Stomach (tissue), 9 donors: Measurements from ENCODE around the gene SPTBN5. TPM values are rescaled to one million over a fixed set of nuclear protein-coding genes. Genes with fewer than 3 reads are reported as not detected.
A peak's percentile ranks its signal among the peaks of the same experiment; 100 is the strongest.

ENCODE experiments used
- DNase-seq, 2 donors: peaks; one replicate each; pipeline versions ENCODE4 v3.0.0 to v3.0.0-alpha.2; 2013 to 2019
- H3K27ac ChIP-seq, 5 donors: fragments of 200-600 bp in 4 of 5; sonication (generic) in 4 of 5; one replicate each; pipeline ENCODE4 v1.5.1; 2013 to 2019; ENCODE audit warnings: mild to moderate bottlenecking in 1 of 5, moderate library complexity in 1 of 5
- H3K27me3 ChIP-seq, 3 donors: fragments of 200-600 bp; sonication (generic); one replicate each; pipeline ENCODE4 v1.5.1; 2017 to 2019; ENCODE audit warnings: mixed run types in 1 of 3
- H3K36me3 ChIP-seq, 4 donors: fragments of 200-600 bp; sonication (generic); 1 replicate in 3 of 4; 2 replicates in 1 of 4; pipeline ENCODE4 v1.5.1; 2016 to 2019
- H3K4me1 ChIP-seq, 4 donors: fragments of 200-600 bp; sonication (generic); one replicate each; pipeline ENCODE4 v1.5.1; 2016 to 2019
- H3K4me3 ChIP-seq, 4 donors: fragments of 200-600 bp; sonication (generic) in 3 of 4; one replicate each; pipeline ENCODE4 v1.5.1; 2016 to 2019; ENCODE audit warnings: mild to moderate bottlenecking in 1 of 4
- H3K9me3 ChIP-seq, 4 donors: fragments of 200-600 bp; sonication (generic); one replicate each; pipeline ENCODE4 v1.5.1; 2016 to 2019
- EP300 ChIP-seq: sonication (generic); formaldehyde crosslinking; IDR thresholded peaks from one replicate; pipeline ENCODE4 v1.6.1; 2017; ENCODE audit warnings: antibody characterized with exemption
- POLR2A ChIP-seq, 4 donors: fragments of 450-650 bp; IDR thresholded peaks; one replicate each; pipeline ENCODE4 v1.6.1; 2016; ENCODE audit warnings: antibody characterized with exemption in 4 of 4, control low read depth in 2 of 4, mild to moderate bottlenecking in 1 of 4, moderate library complexity in 1 of 4
- POLR2AphosphoS5 ChIP-seq, 3 donors: sonication (generic); formaldehyde crosslinking; IDR thresholded peaks; one replicate each; pipeline ENCODE4 v1.6.1; 2016; ENCODE audit warnings: antibody characterized with exemption in 3 of 3
- WGBS, 5 donors: extraction: QIAGEN DNeasy Blood & Tissue Kit in 3 of 5; methylation state at CpG; one replicate each; pipeline versions ENCODE4 v1.1.5 to v1.1.7; 2013 to 2018; 5-methylcytosine and 5-hydroxymethylcytosine counted together
- intact Hi-C: fragments of 100-400 bp; cut with DNase I; formaldehyde crosslinking; loops from one replicate; pipeline ENCODE4 v1.15.1; 2023; ENCODE audit warnings: low total_unique reads
- polyA plus RNA-seq, 3 donors: library from polyadenylated mRNA; stranded (reverse); fragments of 200-250 nt; gene quantifications; one replicate each; pipeline ENCODE4 v1.2.3, GENCODE V29; 2013
- total RNA-seq, 5 donors: library from RNA; depleted of rRNA; stranded (reverse); fragments of >200 nt; gene quantifications; one replicate each; pipeline versions ENCODE4 v1.1.0 to v1.2.3, GENCODE V29; 2014 to 2016
- TF ChIP-seq, protein P1 (sequence below), 7 experiments: fragments of 450-650 bp in 4 of 7; fragments of 200-600 bp in 3 of 7; sonication (generic) in 3 of 7; IDR thresholded peaks; one replicate each; pipeline ENCODE4 v1.5.1; 2016 to 2019; ENCODE audit warnings: antibody characterized with exemption in 7 of 7, control low read depth in 2 of 7, mild to moderate bottlenecking in 1 of 7
- donor health status: healthy with polysubstance abuse.
- donor health status: Bipolar disorder and iron deficiency.
- donor health status: healthy.

SPTBN5 gene
- total and polyA plus RNA-seq, 8 donors, result 0.29 to 4.9 (median 2.6) TPM; not detected in 1

DNA sequence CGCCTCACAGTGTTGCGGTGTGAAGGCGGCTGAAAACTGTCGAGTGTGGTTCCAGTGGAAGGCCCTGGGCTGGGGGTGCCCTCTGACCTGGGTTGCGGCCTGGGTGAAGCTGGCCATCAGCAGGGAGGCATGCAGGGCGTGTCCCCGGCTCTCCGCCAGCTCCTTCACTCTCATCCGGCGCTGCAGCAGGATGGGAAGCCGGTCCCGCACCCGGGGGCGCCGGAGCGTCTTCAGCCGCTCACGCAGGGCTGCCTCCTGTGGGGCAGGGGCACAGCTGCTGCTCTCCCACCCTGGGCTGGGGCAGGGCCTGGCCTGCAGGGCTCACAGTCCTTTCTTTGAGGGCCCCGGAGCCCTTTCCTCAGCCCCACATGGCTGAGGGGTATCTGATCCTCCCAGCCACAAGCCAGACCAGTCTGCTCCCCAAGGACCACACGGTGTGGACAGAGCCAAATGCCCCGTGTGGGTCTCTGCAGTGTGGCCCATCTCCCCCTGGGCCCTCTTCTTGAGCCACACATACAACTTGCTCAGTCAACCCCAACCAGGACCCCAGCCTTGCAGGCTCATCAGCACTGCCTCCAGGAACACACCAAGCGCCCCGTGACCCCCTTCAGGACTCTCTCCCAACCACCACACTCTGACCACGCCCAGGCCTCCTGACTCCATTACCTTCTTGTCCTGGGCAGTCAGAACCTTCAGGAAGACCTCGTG, 26.8 kb downstream of the SPTBN5 start:
- Histone ChIP-seq H3K27ac (no peak overlapping the region), H3K36me3 (peaks cover 0 to 6% (median 0%) of the 10 kb centered on the region in 4 donors), H3K4me3 (no peak overlapping the region), H3K4me1 (peaks cover 0 to 10% (median 8%) of the 10 kb centered on the region in 4 donors), H3K9me3 (no peaks in the 10 kb centered on the region), H3K27me3 (no peaks in the 10 kb centered on the region)
- 83 to 87% (median 85%) methylated on average over 11 to 25 of the region's 25 CpGs for WGBS, 5 donors
- intact Hi-C loops, result no loop called here
- TF ChIP-seq, protein P1, sequence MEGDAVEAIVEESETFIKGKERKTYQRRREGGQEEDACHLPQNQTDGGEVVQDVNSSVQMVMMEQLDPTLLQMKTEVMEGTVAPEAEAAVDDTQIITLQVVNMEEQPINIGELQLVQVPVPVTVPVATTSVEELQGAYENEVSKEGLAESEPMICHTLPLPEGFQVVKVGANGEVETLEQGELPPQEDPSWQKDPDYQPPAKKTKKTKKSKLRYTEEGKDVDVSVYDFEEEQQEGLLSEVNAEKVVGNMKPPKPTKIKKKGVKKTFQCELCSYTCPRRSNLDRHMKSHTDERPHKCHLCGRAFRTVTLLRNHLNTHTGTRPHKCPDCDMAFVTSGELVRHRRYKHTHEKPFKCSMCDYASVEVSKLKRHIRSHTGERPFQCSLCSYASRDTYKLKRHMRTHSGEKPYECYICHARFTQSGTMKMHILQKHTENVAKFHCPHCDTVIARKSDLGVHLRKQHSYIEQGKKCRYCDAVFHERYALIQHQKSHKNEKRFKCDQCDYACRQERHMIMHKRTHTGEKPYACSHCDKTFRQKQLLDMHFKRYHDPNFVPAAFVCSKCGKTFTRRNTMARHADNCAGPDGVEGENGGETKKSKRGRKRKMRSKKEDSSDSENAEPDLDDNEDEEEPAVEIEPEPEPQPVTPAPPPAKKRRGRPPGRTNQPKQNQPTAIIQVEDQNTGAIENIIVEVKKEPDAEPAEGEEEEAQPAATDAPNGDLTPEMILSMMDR (IDR thresholded peaks at IDR 0.05), result no peak
- TF ChIP-seq POLR2AphosphoS5 (IDR thresholded peaks at IDR 0.05), result no peak
- no peak for TF ChIP-seq POLR2A (IDR thresholded peaks at IDR 0.05)
- TF ChIP-seq EP300, result no peak
- DNase-seq, result no peak

DNA sequence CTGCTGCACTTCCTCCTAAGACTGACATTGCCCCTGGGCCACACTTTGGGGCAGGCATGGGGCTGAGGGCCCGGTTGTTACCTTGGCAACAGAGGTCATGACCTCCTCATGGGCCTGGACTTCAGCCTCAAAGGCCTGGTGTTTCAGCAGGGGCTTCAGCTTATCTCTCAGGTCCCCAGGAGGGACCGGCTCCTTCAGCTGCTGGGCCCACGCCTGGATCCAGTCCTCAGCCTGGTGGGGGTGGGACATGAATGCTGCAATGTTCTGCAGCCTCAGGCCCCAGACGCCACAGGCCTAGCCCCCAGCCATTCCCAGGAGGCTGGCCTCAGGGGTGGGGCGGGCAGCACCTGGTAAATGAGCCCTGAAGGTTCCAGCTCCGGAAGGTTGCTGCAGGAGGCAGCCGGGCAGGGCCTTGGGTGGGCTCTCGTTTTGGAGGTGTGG, 27.6 kb downstream of the SPTBN5 start:
- no peak for DNase-seq
- peaks cover 0 to 6% (median 0%) of the 10 kb centered on the region in 4 donors for H3K36me3 ChIP-seq
- 66 to 96% (median 75%) methylated on average over 4 to 8 of the region's 8 CpGs for WGBS, 5 donors
- intact Hi-C loops, result no loop called here
- no peak overlapping the region for H3K27ac ChIP-seq
- no peaks in the 10 kb centered on the region for H3K27me3 ChIP-seq
- no peaks in the 10 kb centered on the region for H3K9me3 ChIP-seq
- TF ChIP-seq POLR2AphosphoS5 (IDR thresholded peaks at IDR 0.05) (no peak), EP300 (no peak), POLR2A (IDR thresholded peaks at IDR 0.05) (no peak)
- TF ChIP-seq, protein P1 (IDR thresholded peaks at IDR 0.05), result no peak
- peaks cover 0 to 10% (median 8%) of the 10 kb centered on the region in 4 donors for H3K4me1 ChIP-seq
- no peak overlapping the region for H3K4me3 ChIP-seq

DNA sequence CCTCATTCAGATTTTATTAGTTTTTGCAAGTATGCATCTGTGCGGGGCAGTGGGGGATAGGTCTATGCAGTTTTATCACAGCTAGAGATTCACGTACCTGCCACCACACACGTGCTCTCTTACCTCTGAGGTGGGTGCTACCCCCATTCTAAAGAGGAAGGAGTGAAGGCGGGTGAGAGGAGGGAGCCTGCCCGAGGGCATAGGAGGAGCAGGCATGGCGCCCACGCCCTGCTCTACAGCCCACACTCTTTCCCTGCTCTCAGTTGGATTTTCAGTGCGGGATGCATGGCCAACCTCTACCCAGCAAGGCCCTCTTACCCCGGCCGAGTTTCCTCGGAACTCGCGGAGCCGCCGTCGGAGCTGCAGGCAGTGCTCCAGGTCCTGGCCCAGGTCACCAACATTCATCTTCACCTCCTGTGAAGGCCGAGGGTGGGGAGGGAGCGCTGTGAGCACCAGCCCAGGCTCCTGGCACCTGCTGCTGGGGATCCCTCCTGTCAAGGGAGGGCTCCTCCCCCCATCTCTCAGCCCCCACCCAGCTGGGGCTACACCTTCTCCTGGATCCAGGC, 28.3 kb downstream of the SPTBN5 start:
- 80 to 87% (median 83%) methylated on average over 18 of the region's 18 CpGs for WGBS, 5 donors
- intact Hi-C loops, result no loop called here
- DNase-seq, result no peak

DNA sequence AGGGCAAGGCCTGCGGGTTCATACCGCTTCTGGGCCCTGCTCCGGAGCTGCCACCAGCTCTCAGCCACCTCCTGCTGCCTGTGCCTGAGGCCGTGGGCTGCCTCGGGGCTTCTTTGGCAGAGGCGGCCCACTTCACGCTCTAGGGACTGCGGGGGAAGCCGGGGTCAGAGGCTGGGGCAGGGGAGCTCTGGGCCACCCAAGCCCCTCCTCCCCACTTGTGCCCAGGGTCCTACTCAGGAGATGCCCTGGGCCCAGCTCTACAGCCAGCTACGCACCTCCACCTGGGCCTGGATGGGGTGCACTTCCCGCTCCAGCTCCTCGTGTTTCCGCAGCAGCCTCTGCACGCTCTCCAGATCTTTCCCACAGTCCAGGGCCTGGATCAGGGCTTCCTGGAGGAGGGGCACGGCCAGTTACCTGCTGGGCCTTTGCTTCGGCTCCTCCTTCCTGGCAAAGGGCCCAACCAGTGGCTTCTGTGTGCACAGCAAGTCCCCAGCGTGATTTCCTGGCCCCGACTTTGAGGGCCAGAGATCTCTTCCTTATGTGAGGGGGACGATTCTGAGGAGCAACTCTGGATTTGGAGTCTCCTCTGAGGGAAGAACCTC, 31.2 kb downstream of the SPTBN5 start:
- peaks cover 0 to 22% (median 19%) of the 10 kb centered on the region in 4 donors for H3K4me1 ChIP-seq
- no peak overlapping the region for H3K4me3 ChIP-seq
- 57 to 85% (median 64%) methylated on average over 9 to 19 of the region's 19 CpGs for WGBS, 5 donors
- intact Hi-C loops, result no loop called here
- DNase-seq, result peak; percentile 78 to 91
- no peak overlapping the region for H3K27ac ChIP-seq
- peaks cover 0 to 6% (median 0%) of the 10 kb centered on the region in 4 donors for H3K36me3 ChIP-seq
- no peaks in the 10 kb centered on the region for H3K9me3 ChIP-seq
- TF ChIP-seq POLR2A (IDR thresholded peaks at IDR 0.05) (no peak), POLR2AphosphoS5 (IDR thresholded peaks at IDR 0.05) (no peak), EP300 (no peak)
- TF ChIP-seq, protein P1 (IDR thresholded peaks at IDR 0.05), result no peak
- no peaks in the 10 kb centered on the region for H3K27me3 ChIP-seq

More for the DNA sequence above, 28.3 kb downstream of the SPTBN5 start:
- TF ChIP-seq POLR2A (IDR thresholded peaks at IDR 0.05), result no peak
- no peak for TF ChIP-seq EP300
- H3K4me3 ChIP-seq, result no peak overlapping the region
- H3K9me3 ChIP-seq, result no peaks in the 10 kb centered on the region
- H3K27ac ChIP-seq, result no peak overlapping the region
- peaks cover 0 to 10% (median 8%) of the 10 kb centered on the region in 4 donors for H3K4me1 ChIP-seq
- no peaks in the 10 kb centered on the region for H3K27me3 ChIP-seq
- H3K36me3 ChIP-seq, result peaks cover 0 to 6% (median 0%) of the 10 kb centered on the region in 4 donors
